D721Med (cell line): Measurements from ENCODE around the gene EPN3.

Experiments used
- DNase-seq: peaks from one replicate; pipeline ENCODE4 v3.0.0; 2011; ENCODE audit warnings: low spot score; ENCODE audit not compliant: insufficient read length
- FAIRE-seq: peaks from 2 replicates; lab custom pipeline; 2011; peaks lifted over from hg19 to GRCh38; lab: Jason Lieb, UNC
- CTCF ChIP-seq: IDR thresholded peaks from 2 replicates; pipeline ENCODE4 v1.5.1; 2012; ENCODE audit warnings: mild to moderate bottlenecking, control low read depth; ENCODE audit not compliant: insufficient read depth; ENCODE audit errors: missing control alignments

The EPN3 gene

GRCh38 chr17:50584116-50584515, 51.6 kb downstream of the EPN3 start:
- no peak for TF ChIP-seq CTCF
- FAIRE-seq = no peak
- no peak for DNase-seq

GRCh38 chr17:50584749-50585148, 52.2 kb downstream of the EPN3 start:
- DNase-seq (no peak), FAIRE-seq (no peak)
- no peak for TF ChIP-seq CTCF

GRCh38 chr17:50585346-50585745, 52.8 kb downstream of the EPN3 start:
- no peak for DNase-seq
- no peak for TF ChIP-seq CTCF
- FAIRE-seq = no peak

GRCh38 chr17:50585891-50586290, 53.4 kb downstream of the EPN3 start:
- no peak for FAIRE-seq
- no peak for TF ChIP-seq CTCF
- DNase-seq = no peak

- no peak for TF ChIP-seq CTCF
- DNase-seq = peak; percentile 60
- no peak for FAIRE-seq
These were observed 54.1 kb downstream of the EPN3 start for GRCh38 chr17:50586421-50587247.

- no peak for FAIRE-seq
These were observed 55.0 kb downstream of the EPN3 start for GRCh38 chr17:50587571-50587970.

More at GRCh38 chr17:50587571-50587970, 55.0 kb downstream of the EPN3 start:
- no peak for TF ChIP-seq CTCF
- DNase-seq = no peak
